HG02870 (cell line): ENCODE results near the gene GPR153.
A peak's percentile ranks its signal among the peaks of the same experiment; 100 is the strongest.
"Not testable (repeated sequence)": the region's sequence is repeated elsewhere in the genome, so short reads cannot be mapped to it uniquely, and the experiment has no call there.

Source experiments
- ATAC-seq: cut with Tn5 transposase; IDR thresholded peaks from one replicate; pipeline ENCODE4 v1.9.1; 2021; ENCODE audit warnings: mild to moderate bottlenecking, moderate library complexity; ENCODE audit not compliant: unreplicated experiment

The GPR153 gene

DNA sequence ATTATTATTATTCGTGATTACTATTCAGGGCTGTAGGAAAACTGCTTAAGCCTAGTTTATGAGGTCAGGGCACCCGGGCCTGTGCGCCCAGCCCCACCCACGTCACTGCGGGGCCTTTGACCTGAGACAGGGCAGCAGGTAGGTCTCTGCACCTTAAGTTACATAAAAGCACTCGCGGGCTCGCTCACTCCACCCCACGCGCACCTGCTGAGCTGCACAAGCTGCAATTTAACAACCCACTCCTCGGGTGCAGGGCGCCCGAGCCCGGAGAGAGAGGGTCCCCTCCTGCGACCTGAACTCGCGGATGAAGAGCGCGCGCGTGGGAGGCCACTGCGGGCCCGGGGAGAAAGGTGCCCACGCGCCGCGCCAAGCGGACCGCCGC, 25.6 kb downstream of the GPR153 start:
- peak; percentile 8 for ATAC-seq

GRCh38 chr1:6234502-6235295, 26.2 kb downstream of the GPR153 start:
- ATAC-seq, result no peak

DNA sequence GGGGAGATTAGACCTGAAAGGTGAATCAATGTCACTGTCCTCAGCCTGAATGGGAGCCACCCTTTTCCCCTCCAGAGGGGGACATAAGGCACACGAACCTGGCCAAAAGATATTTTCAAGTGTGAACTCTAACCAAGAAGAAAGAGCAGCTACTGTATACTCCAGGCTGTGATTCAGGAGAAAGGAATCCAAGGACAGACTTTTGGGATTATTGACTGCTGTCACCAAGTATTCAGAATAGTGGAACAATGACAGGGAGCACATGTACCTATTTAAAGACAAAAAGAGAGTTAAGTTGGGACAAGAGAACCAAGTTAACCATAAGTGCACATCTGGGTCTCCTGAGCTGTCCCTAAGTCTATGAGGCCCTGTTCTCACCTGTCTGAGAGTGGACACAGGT, 27.5 kb downstream of the GPR153 start:
- no peak for ATAC-seq

GRCh38 chr1:6225651-6226050, 35.2 kb downstream of the GPR153 start:
- no peak for ATAC-seq

- no peak for ATAC-seq
Measured at GRCh38 chr1:6224718-6225117, 36.2 kb downstream of the GPR153 start.

DNA sequence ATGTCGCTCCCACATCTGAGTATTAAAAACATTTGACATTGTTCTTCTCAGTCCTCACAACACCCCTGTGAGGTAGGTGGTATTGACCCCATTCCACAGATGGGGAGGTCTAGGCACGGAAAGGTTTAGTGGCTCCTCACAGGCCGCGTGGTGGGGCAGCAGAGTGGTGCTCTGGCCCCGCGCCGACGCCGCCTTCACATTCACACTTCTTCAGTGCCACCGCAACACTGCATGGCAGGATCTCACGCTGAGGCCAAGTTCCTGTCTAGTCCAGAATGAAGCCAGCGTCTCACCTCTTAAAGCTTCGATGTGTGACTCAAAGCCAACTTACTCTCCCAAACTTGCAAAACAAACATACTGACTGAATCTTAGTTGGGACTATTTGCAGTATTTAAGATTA, 37.3 kb downstream of the GPR153 start:
- ATAC-seq, result no peak

GRCh38 chr1:6222636-6223035, 38.3 kb downstream of the GPR153 start:
- no peak for ATAC-seq

- no peak for ATAC-seq
Measured at GRCh38 chr1:6221210-6221784, 39.6 kb downstream of the GPR153 start.

DNA sequence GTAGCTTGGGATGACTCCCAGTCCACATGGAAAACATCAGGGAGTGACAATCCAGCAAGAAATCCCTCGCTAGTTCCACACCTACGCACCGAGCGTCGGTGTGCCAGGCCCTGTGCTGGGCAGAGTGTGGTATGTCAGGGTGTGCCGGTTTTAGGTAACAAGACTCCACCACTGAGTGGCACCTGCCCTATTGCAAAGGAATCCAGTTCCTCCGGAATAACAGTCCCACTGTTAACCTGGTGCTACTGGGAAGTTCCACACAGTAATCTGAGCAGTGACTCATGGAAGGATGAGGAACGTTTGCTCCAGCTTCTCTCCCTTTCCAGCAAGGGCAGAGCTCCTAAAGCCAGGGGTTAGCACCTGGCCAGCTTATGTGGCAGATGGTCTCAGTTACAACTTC, 40.7 kb downstream of the GPR153 start:
- no peak for ATAC-seq

DNA sequence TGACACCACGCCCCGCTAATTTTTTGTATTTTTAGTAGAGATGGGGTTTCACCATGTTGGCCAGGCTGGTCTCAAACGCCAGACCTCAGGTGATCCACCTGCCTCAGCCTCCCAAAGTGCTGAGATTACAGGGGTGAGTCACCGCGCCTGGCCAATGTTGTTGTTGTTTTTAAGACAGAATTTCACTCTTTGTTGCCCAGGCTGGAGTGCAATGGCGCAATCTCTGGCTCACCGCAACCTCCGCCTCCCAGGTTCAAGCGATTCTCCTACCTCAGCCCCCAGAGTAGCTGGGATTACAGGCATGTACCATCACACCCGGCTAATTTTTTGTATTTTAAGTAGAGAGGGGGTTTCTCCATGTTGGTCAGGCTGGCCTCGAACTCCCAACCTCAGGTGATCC, 41.3 kb downstream of the GPR153 start:
- not testable (repeated sequence) for ATAC-seq

DNA sequence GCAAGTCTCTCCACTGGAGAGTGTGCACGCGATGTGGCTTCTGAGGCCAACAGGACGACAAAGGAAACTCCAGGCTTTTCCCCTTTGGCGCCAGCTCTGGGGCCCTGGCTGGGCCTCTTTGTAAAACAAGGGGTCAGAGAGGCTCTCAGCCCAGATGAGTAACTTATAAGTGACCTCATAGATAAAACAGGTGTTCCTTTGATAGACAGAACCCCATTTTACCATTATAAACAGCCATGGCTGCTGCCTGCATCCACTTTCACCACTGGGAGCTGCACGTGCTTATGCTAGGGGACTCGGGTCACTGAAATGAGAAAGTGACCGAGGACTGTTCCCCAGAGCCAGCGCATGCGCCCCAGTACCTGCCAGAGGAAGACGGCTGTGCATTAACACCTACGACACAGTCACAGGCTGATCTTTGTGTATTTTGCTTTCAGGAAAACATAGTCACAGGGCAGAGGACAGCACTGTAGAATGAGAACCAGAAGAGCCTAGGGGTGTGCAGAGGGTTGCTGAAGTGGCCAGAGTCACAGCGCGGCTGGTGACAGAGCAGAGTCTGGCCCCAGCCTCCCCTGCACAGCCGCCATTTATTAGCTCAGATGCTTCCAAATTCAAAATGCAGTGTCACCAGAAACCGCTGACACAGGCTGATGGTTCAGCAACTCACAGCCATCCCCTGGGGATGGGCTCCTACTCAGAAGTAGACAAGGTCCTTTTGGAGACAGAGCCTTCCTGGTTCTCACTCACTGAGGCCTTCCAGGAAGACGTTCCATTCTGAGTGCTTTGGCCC, 42.3 kb downstream of the GPR153 start:
- ATAC-seq, result no peak

- ATAC-seq, result no peak
Measured at GRCh38 chr1:6212193-6212959, 48.5 kb downstream of the GPR153 start.

- no peak for ATAC-seq
Measured at GRCh38 chr1:6211731-6212130, 49.2 kb downstream of the GPR153 start.

DNA sequence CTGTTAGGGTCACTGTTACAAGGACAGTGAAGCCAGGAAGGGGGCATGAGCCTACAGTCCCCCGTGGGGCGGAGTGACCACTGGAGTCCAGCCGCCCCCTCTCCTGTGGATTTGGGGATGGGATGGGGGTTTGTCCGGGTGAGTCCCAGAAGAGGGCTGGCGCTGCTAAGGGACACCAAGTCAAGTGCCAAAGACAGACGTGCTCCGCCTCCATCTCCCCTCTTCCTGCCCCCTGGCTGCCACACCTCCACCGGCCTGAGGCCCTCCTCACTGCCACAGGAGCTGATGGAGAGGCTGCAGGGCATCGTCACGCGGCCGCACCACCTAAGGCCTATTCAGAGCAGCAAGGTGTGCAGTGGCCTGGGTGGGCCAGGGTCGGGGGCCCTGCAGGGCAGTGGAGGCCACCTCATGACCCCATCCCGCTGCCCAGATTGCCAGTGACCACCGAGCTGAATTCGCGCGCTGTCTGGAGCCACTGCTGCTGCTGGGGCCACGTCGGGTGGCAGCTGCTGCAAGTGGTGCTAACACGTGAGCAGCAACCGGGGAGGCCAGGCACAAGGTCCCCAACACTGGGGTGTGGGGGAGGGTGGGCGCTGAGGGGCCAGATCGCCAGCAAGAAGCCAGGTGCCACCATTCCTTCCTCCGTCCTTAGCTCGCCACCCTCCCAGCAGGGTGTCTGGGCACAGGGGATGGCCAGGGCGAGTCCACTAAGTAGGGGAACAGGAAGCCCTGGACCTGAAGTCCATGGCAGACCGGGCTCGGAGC, 50.1 kb downstream of the GPR153 start:
- no peak for ATAC-seq

DNA sequence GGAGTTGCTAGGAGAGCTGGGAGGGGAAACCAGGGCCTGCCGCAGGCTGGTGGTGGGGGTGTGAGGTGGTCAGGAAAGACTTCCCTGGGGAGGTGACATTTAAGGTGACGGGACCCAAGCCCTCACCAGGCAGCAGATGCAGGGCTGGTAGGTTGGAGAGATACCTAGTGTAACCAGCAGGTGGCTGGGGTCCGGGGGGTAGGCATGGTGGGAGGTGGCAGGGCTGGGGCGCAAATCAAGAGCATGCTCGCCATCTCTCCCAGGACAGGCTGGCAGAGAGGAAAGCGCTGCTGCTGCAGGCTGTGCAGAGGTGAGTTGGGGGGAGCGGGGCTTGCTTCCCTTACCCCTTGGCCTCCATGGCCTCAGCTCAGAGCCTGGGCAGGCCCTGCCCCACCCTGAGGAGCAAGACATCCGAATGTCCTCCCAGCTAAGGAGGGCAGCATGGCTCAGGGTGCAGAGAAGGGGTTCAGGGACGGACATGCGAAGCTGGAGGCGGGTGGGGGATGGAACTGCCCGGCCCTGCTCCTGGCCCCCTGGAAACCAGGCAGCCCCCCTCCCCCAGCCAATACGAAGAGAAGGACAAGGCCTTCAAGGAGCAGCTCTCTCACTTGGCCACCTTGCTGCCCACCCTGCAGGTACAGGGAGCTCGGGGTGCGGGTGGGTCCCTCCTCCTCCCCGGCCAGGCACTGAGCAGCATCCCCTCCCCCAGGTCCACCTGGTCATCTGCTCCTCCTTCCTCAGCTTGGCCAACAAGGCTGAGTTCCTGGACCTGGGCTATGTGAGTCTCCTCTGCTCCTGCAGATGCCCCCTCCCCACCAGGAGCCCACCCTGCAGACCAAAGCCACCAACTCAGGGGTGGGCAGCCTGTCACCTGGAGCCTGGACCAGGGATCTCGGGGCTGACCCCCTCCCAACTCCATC, 51.0 kb downstream of the GPR153 start:
- no peak for ATAC-seq

DNA sequence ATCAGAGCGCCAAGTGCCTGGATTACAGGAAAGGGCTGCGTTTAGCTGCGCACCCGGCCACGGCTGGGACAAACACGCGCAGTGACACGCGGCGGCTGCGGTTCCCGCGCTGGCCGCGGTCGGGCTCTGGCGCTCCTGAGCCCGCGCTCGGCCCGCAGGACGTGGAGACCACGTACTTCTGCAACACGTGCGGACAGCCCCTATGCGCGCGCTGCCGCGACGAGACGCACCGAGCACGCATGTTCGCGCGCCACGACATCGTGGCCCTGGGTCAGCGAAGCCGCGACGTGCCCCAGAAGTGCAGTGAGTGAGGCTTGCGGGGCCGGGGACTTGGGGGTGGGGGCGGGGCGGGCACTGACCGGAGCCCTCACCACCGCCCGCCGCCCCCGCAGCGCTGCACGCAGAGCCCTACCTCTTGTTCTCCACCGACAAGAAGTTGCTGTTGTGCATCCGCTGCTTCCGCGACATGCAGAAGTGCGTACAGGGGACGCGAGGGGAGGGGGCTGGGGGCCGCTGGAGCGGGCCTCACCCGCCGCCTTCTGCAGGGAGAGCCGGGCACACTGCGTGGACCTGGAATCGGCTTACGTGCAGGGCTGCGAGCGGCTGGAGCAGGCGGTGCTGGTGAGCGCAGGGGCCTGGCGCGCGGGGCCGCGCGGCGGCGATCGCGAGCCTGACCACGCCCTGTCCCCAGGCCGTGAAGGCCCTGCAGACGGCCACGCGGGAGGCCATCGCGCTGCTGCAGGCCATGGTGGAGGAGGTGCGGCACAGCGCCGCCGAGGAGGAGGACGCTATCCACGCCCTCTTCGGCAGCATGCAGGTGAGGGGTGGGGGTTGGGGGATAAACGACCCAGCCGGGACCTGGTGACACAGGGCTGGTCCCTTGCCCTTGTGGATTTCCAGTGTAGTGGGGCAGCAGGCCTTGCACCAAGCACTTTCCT, 51.9 kb downstream of the GPR153 start:
- no peak for ATAC-seq

- no peak for ATAC-seq
Measured at GRCh38 chr1:6207921-6208320, 53.0 kb downstream of the GPR153 start.
